MM.1S (cell line): ENCODE data around the gene CABCOCO1.

Source experiments
- CTCF ChIP-seq: fragments of 300-600 bp; sonication (generic); IDR thresholded peaks from 2 replicates; pipeline ENCODE4 v1.5.1; 2016; ENCODE audit warnings: antibody characterized with exemption, low read length, mixed read lengths
- EZH2 ChIP-seq: fragments of 300-600 bp; sonication (generic); optimal IDR thresholded peaks from 2 replicates; pipeline ENCODE3; 2017; ENCODE audit warnings: low read depth, mild to moderate bottlenecking, antibody characterized with exemption, low read length, mixed read lengths
- EZH2phosphoT487 ChIP-seq: fragments of 300-600 bp; sonication (generic); IDR thresholded peaks from 2 replicates; pipeline ENCODE4 v1.6.1; 2018; ENCODE audit warnings: antibody characterized with exemption, low read length

- no peak for TF ChIP-seq CTCF
- TF ChIP-seq EZH2 = no peak
- TF ChIP-seq EZH2phosphoT487 = no peak
These were observed 26.8 kb upstream of the CABCOCO1 start for GRCh38 chr10:61635932-61636331.
